HG03196 (cell line): ENCODE data around the gene IL11RA.
A peak's percentile ranks its signal among the peaks of the same experiment; 100 is the strongest.

Experiments used
- ATAC-seq: cut with Tn5 transposase; IDR thresholded peaks from one replicate; pipeline ENCODE4 v1.9.1; 2021; ENCODE audit not compliant: unreplicated experiment

IL11RA gene

DNA sequence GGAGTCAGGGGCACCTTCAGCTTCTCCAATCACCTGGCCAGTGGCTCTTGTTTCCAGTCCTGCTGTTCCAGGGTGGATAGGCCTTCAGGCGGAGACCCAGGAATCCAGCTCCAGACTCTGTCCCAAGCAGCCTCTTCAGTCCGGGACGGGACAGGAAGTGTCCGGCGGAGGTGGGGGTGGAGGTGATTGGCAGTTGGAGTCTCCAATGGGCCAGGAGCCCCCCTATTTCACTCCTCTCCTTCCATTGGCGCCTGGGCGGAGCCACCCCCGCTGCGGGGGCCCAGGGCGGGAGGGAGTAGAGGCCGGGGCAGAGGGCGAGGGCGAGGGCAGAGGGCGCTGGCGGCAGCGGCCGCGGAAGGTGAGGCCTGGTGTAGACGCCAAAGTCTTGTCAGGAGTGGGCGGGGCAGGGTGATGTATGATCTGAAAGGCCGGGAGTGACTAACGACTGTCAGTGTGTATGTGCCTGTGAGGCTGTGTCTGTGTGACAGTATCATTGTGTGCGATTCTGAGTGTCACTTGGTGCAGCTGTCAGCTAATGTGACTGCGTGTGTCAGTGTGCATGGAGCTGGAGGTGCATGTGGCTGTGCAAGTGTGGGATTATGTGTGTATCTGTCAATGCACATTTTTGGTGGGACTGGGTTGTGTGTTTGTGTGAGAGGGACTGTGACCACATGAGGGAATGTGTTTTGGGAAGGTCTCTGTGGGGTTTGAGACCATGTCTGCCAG is at the start of gene IL11RA:
Gene IL11RA (plus strand): TSS at position 310 of the 726 bp plus-strand sequence. CDS start 3,033 bp downstream, outside the sequence.
- no peak for ATAC-seq

DNA sequence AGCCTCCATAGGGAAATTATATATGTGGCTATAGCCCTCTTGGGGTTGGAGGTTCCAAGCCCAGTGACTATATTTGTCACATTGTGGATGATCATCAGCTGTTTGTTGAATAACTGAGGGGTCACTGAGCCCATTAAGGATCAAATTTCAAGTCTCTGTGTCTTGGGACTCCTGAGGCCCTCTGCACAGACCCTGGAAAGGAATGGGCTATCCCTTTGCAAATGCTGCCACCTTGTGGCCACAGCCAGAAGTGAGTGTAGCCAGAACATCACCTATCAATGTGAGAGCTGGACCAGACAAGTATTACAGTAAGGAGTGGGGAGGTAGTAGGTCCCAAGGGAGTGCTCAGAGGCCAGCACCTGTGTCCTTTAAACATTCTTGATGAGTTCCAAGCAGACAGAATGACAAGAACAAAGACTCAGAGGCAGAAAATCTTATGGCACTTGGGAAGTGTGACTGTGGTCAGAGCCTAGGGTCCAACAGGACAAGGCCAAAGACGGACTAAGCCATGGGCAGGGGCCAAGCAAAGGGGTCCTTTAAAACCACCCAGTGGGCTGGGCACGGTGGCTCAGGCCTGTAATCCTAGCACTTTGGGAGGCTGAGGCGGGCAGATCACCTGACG is 48.3 kb upstream of the IL11RA start:
- ATAC-seq: no peak

- ATAC-seq: no peak
Observed at GRCh38 chr9:34606190-34606589, 45.8 kb upstream of the IL11RA start.

GRCh38 chr9:34606905-34607304 is 45.1 kb upstream of the IL11RA start:
- no peak for ATAC-seq

DNA sequence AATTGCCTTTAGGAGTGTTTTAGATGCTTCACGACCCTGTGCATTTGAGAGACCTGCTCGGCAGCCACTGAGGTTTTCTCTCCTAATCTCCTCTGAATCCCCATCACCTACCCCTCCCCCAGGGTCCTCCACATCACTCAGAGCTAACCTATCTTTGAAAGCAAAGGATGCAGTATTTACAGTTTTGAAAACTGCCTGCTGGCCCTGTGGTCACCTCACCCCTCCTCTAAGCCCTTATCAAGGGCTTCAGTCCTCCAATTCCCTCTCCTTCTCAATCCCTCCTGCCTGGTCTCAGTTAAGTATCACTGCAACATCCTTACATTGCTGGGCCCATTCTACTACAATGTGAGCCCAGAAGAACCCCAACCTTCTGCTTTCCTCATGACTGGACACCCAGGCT is 44.7 kb upstream of the IL11RA start:
- no peak for ATAC-seq

- ATAC-seq: no peak
Observed at GRCh38 chr9:34610434-34611206, 41.4 kb upstream of the IL11RA start.

- ATAC-seq: no peak
Observed at GRCh38 chr9:34611251-34611810, 40.7 kb upstream of the IL11RA start.

DNA sequence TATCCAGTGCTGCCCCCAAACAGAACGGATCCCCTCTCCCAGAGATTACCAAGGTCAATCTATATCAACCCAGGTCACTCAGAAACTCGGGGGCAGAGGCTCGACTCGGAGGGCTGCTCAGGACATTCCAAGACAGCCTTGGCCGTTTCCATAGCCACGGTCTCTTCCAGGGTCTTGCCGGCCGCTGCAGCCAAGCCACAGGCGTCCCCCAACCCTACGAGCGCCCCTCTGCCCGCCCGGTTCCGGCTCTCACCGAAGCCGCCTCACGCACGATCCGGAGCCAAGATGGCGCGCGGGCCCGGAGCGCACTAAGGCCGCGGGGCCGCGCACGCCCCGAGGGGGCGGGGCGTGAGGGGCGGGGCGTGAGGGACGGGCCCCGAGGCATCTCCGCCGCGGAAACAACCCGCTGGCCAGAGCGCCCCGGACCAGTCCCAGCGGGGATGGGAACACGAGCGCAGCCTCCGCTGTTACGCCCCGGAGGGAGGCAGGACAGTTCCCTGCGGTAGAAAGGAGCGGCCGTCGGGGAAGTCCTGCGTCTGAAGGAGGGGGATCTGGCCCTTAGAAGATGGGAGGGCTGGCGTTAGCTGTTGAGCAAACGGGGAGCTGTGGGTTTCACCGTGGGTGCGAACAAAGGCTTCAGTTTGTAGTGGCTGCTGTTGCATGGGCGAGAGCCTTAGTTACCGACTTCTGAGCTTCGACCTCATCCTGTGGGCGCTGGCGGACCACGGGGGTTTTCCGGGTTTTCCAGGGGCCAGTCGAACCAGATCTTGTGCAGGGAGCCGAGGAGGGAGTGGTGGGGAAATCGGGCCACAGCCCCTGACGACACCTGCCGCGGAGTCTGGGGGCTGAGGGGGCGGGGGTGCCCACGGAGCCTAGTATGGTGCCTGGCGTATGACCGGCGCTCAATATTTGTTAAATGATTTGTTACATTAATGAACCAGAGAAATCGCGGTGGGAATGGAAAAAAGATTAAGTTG is 39.9 kb upstream of the IL11RA start, which contains the start of gene RPP25L:
Gene RPP25L (minus strand): TSS at position 287 of the 977 bp plus-strand sequence. CDS start 801 bp downstream, outside the sequence.
- ATAC-seq: peak; percentile 78

DNA sequence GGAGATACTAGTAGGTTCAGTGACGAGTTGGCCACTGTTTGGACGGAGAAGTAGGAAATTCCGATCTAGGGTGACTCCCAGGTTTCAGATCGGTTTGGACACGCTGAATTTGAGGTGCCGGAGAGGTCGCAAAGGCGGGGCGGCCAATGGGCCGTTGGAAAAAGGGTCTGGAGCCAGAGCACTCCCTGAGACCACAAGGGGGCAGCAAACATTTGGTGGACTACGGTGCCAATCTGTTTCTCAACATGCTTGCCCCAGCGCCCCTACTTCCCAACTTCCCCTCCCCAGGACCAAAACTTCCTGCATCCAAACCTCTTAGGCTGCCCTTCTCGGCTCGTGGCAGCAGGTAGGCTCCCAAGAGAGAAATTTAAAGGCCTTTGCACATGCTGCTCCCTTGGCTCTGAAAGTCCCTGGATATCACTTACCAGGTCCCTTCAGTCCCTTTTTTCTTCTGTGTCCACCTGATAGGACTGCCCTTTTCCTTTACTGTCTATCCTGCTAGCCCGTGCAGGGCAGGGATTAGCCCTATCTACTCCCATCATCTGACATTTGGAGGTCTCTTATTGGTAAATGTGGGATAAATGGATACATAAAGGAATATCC is 39.1 kb upstream of the IL11RA start:
- ATAC-seq: peak; percentile 42

DNA sequence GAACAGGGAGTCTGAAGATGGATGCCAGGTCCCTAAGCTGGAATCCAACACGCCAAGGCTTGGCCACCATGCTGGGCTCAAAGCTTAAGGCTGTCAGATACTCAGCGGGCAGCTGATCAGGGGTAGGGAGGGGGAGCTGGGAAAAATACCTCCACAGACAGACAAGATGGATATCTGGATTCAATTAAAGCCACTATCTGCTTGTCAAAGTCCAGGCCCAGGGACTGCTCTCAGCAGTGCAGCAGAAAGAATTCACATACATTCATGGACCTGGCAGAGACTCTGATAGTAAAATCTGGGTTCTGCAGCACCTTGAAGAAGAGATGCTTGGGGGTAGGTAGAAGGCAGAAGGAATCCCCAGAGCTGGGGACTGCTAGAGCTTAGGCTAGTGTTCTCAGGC is 36.9 kb upstream of the IL11RA start:
- ATAC-seq: no peak

DNA sequence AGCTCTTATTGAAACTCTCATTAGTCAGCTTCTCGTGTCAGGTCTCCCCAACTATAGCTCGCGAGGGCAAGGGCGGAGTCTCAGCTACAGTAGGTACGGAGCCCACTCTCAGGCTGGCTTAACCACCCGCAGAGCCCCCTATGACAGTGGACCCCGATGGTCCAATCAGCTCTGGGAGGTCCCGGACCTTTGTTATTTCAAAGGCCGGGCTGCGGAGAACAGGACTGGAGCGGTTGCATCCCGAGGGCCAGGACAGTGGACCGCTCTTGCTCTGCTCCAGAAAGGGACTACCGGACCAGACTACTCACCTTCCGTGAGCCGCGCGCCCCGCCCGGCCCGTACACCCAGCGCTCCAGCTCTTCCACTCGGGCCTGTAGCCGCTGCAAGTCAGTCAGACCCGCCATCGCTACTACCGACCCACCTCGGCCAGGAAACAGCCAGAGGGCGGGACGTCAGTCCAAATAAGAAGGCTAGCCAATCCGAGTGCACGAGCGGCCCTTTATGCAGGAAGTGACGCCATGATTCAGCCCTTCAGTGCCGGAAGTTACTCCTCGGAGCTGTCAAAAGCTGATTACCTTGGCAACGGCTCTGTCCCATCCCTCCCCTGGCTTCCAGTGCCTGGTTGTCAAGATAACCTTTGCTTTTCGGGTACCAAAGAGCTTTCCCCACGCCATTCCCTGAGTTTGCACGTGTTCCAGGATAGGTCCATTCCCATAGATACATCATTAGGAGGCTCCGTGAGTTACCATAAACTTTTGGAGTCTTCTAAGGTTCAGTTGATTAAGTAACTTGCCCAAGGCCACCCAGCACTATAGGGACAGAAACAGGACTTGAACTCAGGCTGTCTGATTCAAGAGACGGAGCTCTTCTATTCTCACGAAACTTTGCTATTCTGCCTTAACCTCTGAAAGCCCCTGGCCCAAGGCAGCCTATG is 31.7 kb upstream of the IL11RA start, which contains the start of gene DCTN3:
Gene DCTN3 (minus strand): TSS at position 435 of the 934 bp plus-strand sequence. CDS start 31 bp downstream, at position 404.
- ATAC-seq: peak; percentile 97

GRCh38 chr9:34623374-34624235 is 28.4 kb upstream of the IL11RA start:
- ATAC-seq: no peak

DNA sequence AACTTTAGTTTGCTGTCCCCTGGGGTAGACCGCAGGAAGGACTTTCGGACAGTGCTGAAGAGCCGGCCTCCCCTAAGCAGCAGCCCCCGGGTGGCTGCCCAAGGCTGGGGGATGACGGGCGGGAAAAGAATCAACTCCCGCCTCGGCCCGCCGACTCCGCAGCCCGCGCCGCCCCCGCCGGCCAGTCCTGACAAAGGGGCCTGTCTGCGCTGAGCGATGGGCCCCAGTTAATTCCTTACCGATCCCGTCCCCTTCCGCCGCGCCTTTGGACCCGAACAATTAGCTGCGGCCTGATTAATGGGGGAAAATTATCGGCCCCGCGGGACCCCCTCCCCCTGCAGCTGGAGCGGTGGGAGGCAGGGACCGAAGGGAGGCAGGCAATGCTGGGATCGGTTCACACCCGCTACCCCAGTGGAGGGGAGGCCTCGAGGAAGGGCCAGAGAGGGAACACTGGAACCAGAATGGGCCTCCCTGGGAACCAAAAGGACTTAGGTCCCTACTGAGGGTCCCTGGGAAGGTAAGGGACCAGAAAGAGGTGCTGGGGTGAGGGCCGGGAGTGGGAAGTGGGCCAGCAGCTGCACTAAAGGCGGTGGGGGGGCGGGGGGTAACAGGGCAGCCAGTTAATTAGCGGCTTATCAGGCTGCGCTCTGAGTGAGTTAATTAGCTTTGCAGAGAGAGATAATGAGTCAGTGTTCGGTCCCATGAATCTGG is 27.4 kb upstream of the IL11RA start:
- ATAC-seq: no peak

- no peak for ATAC-seq
Observed at GRCh38 chr9:34625186-34625486, 26.8 kb upstream of the IL11RA start.

DNA sequence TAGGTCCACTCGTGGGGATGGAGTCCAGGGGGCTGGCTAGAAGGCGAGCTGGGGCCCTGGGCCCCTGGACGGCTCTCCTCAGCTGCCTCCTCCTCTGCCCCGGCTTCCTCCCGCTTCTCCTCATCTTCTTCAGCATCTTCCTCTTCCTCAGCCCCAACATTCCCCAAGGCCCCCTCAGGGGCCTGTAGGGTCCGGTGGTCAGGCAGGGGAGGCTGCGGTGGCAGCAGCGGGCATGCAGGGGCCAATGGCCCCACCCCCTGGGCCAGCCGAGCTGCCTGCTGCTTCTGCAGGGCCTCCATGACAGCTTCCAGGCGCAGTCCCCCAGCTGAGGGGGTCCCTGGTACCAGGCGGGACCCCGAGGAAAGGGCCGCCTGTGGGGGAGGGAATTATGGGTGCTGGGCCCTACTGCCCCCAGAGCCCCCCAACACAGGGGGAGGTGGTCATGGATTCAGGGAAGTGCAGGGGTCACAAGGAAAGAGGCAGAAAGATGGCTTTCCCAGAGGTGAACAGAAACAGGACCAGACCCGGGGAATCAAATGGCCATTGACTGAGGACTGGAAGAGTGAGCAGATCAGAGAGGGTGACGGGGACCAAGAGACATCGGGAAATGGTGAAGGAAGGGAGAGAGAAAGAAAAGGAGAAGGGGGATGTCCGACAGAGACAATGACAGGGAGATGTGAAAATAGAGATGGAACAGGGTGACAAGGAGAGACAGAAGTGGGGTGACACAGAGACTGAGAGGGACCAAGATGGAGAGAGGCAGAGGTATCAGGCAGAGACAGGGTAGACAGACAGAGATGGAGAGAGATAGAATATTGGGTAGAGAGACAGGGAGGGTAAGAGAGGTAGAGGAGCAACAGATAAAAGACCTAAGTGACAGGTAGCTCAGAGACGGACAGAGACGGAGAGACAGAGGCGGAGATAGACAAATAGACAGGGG is 24.0 kb upstream of the IL11RA start:
- ATAC-seq: no peak
